K562 (cell line): ENCODE data around the gene IRF2BP2. TPM values are rescaled to one million over a fixed set of nuclear protein-coding genes. Genes with fewer than 3 reads are reported as not detected.
A peak's percentile ranks its signal among the peaks of the same experiment; 100 is the strongest.

Source experiments
- ATF4 ChIP-seq: fragments of 450-650 bp; formaldehyde crosslinking; IDR thresholded peaks from 2 replicates; pipeline ENCODE4 v1.4.0; 2022; ENCODE audit warnings: mild to moderate bottlenecking, moderate library complexity
- CCNT2 ChIP-seq: IDR thresholded peaks from 2 replicates; pipeline ENCODE4 v1.6.1; 2011; ENCODE audit warnings: borderline replicate concordance, low read depth, mild to moderate bottlenecking, moderate library complexity, mixed read lengths, low read length; ENCODE audit not compliant: insufficient read length; ENCODE audit errors: extremely low read depth
- FOXP4 ChIP-seq: sonication (generic); formaldehyde crosslinking; IDR thresholded peaks from 2 replicates; pipeline ENCODE4 v1.8.0; 2022; ENCODE audit warnings: mild to moderate bottlenecking, missing genetic modification reagents, borderline replicate concordance
- GATAD2A ChIP-seq: fragments of 450-650 bp; IDR thresholded peaks from 2 replicates; pipeline ENCODE4 v1.6.1; 2017
- HBP1 ChIP-seq: fragments of 450-650 bp; formaldehyde crosslinking; IDR thresholded peaks from 2 replicates; pipeline ENCODE4 v1.4.0; 2022; ENCODE audit warnings: missing genetic modification characterization
- KAT7 ChIP-seq: sonication (generic); formaldehyde crosslinking; IDR thresholded peaks from 2 replicates; pipeline ENCODE4 v1.8.0; 2022; ENCODE audit warnings: missing genetic modification reagents, mild to moderate bottlenecking, borderline replicate concordance
- MEIS2 ChIP-seq: fragments of 450-650 bp; IDR thresholded peaks from 2 replicates; pipeline ENCODE4 v1.6.1; 2014; ENCODE audit warnings: mild to moderate bottlenecking; ENCODE audit not compliant: partially characterized antibody
- TAL1 ChIP-seq: fragments of 450-650 bp; IDR thresholded peaks from 2 replicates; pipeline ENCODE4 v1.6.1; 2016; ENCODE audit warnings: mild to moderate bottlenecking
- THRA ChIP-seq: fragments of 450-650 bp; IDR thresholded peaks from 2 replicates; pipeline ENCODE4 v1.6.1; 2017; ENCODE audit warnings: mild to moderate bottlenecking, moderate library complexity
- ZBTB26 ChIP-seq: fragments of 450-650 bp; formaldehyde crosslinking; IDR thresholded peaks from 2 replicates; pipeline ENCODE4 v1.4.0; 2022; ENCODE audit warnings: missing genetic modification characterization
- ZMIZ1 ChIP-seq, 2 experiments: fragments of 150-350 bp in 1 of 2; IDR thresholded peaks; 2 replicates each; pipeline ENCODE4 v1.6.1; 2012 to 2016; ENCODE audit warnings: low read depth in 2 of 2, low read length in 2 of 2, mild to moderate bottlenecking in 1 of 2, moderate library complexity in 1 of 2
- ZNF384 ChIP-seq: IDR thresholded peaks from 2 replicates; pipeline ENCODE4 v1.6.1; 2012; ENCODE audit warnings: low read depth, low read length, improper control_type of control experiment
- ZNF699 ChIP-seq: fragments of 250-450 bp; sonication (Bioruptor Pico); IDR thresholded peaks from 2 replicates; pipeline ENCODE4 v1.8.0; 2021; ENCODE audit warnings: mild to moderate bottlenecking, moderate library complexity; ENCODE audit not compliant: insufficient replicate concordance
- polyA plus RNA-seq, 8 experiments: library from polyadenylated mRNA; depleted of rRNA in 4 of 8; stranded (reverse) in 5 of 8; unstranded in 3 of 8; fragments of >200 nt; fragmentation: Nextera tagmentation in 2 of 8; fragmentation: Illumina TruSeq in 1 of 8; extraction: Ambion mirVana in 2 of 8; extraction: Trizol in 1 of 8; gene quantifications; 2 replicates each; pipeline versions ENCODE4 v1.2.1 to v1.2.3, GENCODE V29; 2011 to 2014; ENCODE audit warnings: inconsistent platforms in 1 of 8, missing spikeins in 1 of 8
- total RNA-seq, 7 experiments: library from RNA; depleted of rRNA in 6 of 7; stranded (reverse); fragments of >200 nt in 6 of 7; fragmentation: Illumina TruSeq in 2 of 7; extraction: Trizol in 2 of 7; gene quantifications; 2 replicates each; pipeline versions ENCODE4 v1.2.1 to v1.2.3, GENCODE V29; 2011 to 2021; ENCODE audit warnings: low replicate concordance in 1 of 7

Gene IRF2BP2
- total and polyA plus RNA-seq, 9 of the 15 experiments (the other 6 are each of a cell fraction or from before 2014, with no cell fraction given), result 7.7 to 68.6 (median 22.1) TPM

- TF ChIP-seq GATAD2A (no peak), MEIS2 (peak; percentile 6), KAT7 (CRISPR knock-in tag) (peak; percentile 67; the same call in 1 of the 2 replicates), FOXP4 (no peak), THRA (no peak), ATF4 (no peak), TAL1 (peak; percentile 84), ZNF699 (no peak), ZMIZ1 (IDR thresholded peaks at IDR 0.05; ENCODE audit: low read depth in 2 of 2, low read length in 2 of 2) (0 out of 4 replicates have a peak, but pooled peaks of 1 of the 2 experiments have one; percentile 32), ZNF384 (no peak), HBP1 (CRISPR knock-in tag) (no peak), CCNT2 (no peak), ZBTB26 (CRISPR knock-in tag) (no peak)
Measured at GRCh38 chr1:234604495-234605398, 5.2 kb downstream of the IRF2BP2 start (continued).
